ENCODE measurements around the gene PRDM16.

The PRDM16 gene

DNA sequence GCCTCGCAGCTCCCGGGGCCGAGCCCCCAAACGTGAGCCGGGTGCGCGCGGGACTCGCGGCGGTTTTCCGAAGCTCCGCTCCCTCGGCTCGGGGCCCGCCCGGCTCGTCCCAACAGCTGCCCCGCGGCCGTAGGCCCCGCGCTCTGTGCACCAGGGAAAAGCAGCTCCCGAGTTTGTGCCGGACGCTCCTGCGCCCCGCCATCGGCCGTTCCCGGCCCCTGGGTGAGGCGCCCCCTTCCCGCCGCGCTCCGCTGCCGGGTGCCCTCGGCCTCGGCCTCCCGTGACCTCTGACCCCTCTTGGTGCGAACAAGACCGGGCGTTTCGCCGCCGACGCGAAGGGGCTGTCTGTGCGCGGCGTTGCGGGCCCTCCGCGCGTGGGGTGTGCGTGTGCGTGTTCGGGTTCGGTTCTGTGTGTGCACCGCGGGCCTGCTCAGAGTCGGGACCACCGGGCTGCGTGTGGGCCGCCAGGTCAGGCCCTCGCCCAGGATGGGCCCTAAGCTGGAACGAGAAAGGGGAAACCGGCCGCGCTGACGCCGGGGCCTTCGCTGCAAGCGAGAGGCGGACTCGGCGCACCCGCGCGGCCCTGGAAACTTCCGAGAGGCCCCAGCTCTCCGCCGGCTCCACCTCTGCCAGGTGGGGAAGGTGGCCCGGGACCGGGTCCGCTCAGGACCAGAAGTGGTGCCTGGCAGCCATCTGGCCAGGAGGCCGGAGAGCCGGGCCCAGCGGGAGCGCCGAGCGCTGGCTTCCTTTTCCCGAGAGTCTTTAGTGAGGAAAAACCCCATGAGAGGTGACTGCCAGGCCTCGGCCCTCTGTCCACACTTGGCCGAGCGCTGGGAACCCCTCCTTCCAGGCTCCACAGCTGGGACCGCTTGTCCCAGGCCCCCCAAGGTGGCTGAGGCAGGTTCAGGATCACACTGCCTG, 1.9 kb downstream of the PRDM16 start:
- no peak for DNase-seq

DNA sequence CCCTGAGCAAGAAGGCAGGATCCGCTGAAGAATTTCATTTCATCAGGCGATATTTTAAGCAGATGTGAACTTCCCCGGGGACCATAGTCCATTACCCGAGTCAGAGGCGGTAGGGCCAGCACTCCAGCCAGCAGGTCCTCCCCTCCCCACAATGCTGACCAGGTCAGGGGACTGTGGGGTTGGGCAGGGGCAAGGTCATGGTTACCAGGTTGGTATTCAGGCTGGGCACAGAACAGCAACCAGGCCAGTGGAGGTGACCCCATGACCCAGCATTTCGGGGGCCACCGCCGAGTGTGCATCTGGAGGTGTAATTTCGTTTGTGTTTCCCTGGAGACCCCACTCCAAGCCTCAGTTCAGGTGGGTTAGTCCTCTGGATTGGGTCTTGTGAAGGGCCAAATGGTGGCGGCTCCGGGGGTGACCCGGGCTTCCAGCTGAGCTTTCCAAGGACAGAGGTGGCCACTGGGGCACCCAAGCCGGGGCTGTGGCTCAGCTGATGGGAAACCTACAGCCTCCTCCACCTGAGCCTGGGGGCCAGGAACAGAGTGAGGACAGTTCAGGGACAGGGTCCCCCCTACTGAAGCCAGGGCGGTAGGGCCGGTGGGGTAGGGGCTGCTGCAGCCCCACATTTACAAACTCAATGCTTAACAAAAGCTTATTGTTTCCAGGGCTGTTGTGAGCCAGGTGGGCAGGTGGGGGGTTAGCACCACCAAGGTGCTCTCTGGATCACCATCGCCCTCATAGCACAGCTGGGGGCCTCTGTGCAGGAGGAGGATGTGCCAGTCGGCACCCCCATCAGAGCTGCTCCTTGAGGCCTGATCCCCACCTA, 2.8 kb downstream of the PRDM16 start:
- DNase-seq = no peak

DNA sequence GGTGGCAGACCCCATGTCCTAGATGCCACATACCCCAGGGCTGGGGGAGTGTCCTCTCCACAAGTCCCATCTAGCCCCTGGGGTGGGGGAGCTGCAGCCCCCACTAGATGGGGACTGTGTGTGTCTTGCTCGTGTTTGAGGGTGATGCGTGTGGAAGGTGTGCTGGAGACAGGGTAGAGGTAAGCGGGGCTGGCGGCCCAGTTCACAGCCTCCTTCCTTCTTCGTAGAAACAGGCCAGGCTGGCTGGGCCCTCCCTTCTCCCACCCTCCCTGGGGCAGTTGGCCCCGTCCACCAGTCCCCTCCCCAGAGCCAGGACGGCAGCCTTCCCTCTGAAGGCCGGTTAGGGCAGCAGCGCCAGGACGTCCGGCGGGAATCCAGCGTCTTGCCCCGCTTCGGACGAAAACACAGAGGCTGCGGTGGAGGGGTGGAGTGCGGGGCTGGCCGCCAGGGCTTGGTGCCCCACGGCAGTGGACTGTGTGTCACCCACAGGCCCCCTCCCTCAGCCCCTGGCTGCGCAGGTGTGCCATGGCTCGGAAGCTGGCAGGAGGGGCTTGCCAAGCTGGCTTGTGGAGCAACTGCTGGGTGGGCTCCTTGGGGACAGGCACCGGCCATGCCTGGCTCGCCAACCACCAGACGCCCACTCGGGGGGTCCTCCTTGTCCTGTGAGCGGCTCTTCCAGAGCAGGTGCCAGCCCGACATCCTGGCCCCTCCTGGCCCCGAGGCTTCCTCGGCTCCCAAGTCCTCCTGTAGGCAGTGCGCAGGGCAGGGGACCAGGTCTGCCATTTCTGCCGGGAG, 3.6 kb downstream of the PRDM16 start:
- no peak for DNase-seq

DNA sequence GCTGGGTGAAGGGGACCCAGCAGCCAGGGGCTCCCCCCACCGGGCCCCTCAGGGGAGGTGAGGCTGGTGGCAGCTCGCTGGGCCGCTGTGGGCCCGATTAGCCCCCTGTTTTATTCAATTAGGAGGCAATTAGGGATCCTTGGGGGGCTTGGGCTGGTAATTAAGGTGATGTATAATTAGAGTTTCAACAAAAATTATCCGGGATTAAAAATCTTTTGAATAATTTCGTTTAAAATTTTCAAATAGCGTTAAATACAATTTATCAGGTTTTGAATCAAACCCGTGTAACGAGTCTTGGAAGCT, 4.1 kb downstream of the PRDM16 start:
- DNase-seq = no peak

DNA sequence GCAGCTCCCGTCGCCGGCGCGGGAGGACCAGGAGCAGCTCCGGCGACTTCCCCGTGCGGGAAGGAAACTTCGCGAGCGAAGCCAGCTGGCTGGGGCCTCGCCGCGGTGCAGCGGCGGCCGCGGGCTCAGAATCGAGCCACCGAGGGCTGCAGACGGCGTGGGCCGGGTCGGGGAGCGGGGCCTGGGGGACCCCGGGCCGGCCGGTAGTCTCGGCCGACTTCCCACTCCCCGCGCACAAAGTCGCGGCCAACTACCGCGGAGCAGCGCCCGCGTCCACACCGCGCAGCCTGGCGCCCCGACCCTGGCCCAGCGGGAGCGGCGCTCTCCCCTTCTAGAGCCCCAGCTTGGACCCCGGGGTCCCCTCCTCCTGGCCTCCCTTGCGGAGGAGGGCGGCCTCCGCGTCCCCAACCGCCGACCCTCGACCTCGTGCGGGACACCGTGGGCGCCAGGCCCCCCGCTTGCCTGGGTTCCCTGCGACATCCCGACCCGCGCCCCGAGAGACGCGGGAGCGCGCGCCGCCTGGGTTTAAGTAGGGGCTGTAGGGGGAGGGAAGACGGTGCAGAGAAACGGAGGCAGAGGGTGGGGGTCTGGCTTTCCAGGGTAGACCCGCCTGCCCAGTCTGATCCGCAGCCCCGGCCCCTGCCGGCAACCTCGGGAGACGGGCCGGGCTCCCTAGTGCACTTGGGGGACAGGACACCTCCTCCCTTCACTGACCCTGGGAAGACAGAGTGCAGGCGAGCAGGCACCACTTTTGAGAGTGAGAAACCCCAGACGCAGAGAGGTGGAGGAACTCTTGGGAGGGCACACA, 4.7 kb downstream of the PRDM16 start:
- no peak for DNase-seq

DNA sequence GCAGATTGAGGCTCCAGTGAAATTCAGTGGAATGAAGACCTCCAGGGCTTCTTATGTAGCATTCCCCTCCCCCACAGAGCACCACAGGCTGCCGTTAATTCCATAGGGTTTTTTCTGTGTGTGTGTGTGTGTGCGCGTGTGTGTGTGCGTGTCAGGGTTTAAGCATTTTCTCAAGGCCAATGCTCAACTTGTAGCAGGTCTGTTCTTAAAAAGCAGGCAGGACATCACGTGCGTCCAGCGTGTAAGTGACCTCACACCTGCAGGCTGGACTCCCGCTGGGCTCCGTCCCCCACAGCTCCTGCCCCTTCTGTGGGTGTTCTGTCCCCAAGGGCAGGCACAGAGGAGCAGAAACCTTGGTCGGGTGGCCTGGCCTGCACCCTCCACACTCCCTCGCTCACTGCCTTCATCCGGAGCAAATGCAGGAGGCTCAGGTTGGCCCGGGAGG, 5.3 kb downstream of the PRDM16 start:
- DNase-seq = no peak

DNA sequence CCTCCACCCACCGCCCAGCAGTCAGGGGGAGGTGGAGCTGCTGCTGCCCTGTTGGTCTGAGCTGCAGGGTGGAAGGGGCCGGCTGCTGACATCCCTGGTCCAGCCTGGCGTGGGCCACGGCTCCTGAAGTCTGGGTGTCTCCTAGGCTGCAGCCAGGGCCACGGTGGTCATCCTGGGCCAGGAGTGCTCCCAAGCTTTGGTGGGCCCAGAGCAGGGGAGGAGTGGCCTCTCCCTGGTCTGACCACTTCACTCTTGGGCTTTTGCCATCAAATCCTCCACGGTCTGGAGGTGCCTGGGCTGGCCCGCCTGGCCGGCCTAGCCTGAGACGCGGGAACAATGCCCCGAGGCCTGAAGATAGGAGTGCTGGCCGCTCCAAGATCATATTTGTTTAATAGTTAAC, 5.8 kb downstream of the PRDM16 start:
- DNase-seq = no peak

DNA sequence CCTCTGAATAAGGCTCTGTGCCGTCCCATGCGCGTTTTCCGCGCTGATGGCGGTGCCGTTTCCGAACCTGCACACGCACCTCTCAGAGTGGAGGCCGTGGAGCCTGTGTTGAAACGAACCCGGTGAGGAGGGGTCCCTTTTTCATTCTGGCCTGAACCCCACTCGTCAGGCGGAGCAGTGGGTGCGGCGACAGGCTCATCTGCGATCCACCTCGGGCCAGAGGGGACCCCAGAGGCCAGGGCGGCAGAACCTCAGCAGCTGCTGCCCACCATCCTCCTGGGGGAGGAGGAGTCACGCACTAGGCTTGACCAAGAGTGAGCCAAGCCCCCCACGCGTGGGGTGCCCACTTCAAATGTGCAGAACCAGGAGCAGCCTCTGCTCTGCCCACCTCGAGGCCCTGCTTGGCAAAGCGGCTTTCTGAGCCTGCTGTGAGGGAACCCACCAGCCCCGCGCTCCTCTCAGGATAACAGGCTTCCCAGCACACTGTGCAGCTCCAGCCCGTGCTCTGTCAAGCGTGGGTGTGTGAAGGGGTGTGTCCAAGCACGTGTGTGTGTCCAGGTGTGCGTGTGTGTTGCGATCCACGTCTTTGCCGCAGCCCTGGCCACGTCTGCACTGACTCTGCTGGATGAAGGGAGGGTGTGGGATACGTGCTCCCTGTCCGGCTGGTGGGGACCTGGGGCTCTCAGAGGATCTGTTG, 6.8 kb downstream of the PRDM16 start:
- no peak for DNase-seq

DNA sequence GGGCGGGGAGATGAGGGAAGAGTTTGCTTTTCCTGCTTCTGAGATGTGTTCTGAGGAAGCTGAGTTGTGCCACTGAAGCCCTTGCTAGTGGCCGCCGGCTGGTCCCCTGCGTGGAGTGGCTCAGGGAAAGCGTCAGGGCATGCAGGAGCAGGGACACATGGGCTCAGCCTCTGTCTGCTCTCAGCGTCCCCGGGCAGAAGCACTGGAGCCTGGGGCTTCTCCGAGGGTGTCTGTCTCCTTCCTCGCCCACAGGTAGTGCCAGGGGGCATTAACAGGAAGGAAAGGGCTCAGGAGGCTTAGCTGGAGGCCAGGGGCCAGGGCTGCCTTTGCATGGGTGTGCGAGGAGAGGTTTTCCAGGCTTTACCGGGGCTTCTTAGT, 7.3 kb downstream of the PRDM16 start:
- no peak for DNase-seq

DNA sequence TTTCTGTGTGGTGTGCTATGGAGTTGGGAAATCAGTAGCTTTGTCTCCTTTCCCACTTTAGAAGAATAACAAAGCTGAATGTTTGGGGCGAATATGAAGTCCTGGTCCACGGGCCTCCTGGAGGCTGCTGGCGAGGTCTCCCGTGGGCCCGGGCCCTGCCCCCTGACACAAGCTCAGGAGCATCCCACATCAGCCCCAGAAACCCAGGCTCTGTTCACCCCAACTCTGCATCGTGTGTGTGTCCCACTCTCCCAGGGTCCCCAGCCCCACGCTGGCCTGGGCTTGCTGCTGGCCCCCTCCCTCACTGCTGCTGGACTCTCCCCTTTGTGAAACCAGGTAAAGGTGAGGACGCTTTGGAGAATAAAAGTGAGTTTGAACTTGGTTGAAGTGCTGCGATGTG, 8.1 kb downstream of the PRDM16 start:
- no peak for DNase-seq

DNA sequence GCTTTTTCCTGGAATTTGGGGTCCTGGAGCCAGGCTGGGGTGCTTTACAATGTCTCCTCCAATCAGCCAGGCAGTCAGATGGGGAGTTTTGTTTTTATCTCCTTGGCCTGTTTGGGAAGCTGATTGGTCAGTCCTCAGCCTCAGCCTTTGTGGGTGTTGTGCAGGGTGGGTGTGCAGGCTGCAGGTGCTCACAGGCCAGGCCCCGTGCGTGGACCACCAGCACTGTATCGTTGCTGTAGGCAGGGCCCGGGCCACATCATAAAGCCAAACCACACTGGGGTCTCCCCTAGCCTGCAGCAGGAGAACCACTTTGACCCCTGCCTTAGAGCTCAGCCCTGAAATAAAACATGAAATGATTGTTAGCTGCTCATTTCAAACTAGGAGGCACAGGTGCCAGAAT, 8.6 kb downstream of the PRDM16 start:
- no peak for DNase-seq

DNA sequence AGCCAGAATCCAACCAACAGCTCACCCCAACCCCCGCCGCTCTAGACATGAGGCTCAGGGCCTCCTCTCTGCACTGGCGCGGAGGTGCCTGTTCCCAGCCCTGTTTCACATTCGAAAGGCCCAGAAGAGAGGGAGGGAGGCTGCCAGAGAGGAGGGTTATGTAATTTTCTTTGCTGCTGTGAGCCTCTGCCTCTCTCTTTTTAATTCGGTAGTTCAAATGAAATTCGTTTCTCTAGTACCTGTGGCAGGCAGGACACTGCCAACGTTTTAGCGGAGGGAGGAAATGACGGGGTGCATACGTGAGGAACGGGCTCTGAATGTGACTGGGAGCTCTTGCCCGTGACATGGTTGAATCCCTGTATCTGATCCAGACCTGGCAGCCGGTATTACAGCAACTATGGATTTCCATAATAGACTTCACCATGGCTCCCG, 9.4 kb downstream of the PRDM16 start:
- no peak for DNase-seq

DNA sequence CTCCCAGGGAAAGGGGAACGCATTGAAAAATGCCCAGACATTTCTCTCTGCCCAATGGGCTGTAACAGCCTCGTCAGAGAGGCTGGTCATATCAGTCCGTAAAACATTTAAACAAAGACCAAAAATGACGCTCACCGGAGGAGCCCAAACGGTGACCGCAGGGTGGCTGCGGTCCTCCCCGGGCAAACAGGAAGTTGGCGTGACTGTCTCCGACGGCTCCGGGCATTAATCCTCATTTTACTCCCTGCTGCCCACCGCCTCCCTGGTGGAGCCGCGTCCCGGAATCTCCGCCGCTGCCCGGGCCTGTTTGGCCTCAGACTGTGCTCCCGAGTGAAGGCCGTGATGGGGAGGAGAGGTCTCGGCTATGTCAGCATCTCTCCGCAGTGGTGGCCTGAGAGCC, 9.9 kb downstream of the PRDM16 start:
- no peak for DNase-seq

DNA sequence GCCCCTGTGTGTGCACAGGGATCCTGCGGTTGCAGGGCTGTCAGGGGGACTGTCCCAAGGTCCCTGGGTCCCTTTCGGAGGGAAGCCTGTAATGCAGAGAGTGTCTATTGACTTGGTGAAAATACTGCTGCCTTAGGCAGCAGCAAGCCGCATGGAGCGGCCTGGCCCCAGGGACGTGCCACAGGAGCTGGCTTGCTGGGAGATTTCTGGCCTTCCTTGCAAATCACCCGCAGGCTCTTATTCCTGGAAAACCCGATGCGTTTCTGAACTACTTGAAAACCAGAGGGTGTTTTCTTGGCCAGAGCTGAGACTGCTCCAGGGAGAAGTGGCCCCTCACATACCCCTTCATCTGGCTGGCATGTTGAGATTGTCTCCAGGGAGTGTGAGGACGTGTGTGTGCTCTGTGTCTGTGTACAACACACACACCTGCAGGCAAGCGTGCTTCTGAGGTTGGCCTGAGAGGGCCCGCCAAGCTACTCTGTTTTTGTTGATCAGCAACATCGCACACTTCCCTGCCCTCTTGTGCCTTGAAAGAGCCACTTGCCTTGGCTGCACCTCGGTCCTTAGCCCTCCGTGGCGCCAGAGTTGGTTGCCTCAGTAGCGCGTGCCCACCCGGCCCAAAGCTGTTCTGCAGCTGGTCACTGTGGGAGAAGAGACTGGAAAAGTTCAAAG, 10.5 kb downstream of the PRDM16 start:
- DNase-seq = no peak

DNA sequence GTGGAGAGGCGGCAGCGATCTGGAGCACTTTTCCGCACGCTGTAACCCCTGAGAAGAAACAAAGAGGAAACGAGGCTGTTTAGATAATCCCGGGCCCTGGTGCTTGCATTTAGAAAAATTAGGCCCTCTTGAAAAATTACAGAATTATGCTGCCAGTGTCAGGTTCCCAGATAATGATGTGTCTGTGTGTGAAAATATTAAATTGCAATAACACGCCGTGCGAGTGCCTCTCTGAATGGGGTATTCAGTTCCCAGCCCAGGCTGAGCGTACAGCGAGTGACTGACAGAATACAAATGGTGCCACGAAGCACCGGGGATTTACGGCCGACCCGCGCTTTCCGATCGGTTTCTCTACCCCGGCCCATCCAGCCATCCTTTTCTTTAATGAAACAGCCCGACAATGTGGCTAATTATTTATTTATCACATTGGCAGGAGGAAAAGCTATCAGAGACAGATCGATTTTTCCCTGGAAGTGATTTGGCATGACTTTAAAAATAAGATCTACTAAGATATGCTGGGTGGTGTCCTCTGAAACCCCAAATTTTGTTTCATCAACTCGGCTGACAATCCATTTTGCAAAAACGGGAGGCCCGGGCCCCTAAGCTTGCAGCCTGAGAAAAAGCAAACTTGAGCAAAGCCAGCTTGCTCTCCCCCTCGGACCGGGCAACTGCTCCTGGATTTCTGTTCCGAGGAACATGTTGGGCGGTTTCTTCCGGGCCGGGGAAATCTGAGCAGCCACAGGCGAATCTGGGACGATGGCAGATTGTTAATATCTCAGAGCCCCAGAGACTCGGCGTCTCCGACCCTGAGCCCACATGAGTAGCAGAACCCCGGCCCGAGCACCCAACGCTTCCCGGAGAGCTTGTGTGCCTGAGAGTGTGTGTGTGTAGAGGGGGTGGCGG, 11.3 kb downstream of the PRDM16 start:
- no peak for DNase-seq

DNA sequence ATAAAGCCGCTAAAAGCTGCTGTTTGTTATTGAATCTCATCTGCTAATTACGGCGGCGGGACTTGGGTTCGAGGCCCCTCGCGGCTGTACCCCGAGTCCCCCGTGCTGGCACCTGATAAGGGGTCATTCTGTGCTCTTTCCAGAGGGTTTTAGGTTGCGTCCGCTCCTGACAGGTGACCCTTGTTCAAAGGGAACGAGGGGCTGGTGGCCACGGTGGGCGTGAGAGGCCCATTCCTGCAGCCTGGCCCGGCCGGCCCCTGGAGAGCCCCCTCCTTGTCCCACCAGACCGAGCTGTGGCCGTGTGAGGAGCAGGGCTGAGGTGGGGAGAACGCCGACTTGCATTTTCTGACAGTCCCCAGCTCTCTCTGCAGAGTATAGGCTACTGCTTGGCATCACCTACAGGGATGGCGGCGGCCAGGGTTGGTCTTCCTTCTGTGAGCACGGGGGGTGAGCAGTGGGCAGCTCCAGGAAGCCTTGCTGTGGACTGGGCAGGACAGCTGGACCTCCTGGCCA, 12.2 kb downstream of the PRDM16 start:
- DNase-seq = no peak

DNA sequence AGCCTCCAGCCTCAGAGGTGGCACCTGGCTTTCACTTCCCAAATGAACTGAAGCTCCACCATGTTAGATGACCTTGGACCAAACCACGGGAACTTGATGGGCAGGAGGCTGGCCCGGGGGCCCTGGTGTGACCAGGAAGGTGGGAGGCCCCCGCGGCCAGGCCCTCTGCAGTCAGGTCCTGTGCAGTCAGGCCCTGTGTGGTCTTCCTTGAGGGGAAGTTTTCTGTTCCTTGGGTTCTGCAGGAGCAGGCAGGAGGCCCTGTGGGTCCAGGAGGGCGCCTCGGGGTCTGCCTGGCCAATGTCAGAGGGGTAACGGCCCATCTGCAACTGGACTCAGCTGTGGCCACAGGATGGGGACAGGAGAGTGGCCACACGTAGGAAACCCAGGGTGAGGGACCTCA, 13.0 kb downstream of the PRDM16 start:
- DNase-seq = no peak

DNA sequence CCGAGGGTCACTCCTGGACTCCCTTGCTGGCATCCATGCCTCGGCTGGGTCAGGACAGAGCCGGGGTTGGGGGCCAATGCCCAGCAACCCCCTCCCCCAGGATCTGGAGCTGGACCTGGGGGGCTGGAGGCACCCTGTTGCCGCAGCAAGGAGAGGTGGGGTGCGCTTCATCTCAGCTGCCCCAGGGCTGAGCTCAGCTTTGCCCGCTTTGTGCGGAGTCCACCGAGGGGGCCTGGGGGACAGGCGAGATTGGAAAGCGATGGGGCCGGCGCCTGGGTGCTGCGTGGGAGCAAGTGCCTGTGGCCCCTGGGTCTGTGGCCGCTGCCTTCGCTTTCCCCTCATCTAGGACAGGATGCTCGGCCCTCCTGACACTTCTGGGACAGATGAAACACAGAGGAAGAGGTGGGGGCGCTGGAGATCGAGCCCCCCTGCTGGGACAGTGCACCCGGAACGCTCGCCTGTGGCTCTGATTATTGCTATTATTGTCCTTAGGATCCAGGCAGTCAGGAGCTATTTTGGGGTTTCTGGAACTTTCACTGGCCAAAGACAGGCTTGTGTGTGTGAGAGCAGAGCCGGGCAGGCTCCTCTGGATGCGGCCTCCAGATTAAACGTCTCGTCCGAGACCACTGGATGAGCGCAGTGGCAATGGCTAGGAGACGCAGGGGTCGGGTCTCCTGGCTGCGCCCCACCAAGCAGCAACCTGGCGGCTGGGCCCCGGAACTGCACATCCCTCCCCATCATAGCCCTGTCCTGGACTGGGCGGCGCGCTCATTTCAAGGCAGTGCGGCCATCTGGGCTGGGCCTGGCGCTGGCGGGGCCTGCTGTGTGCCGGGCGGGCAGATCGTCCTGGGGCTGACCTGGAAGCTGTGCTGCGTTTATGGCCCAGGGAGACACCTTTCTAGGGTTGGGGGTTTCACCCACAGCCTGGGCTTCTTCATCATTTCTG, 13.8 kb downstream of the PRDM16 start:
- no peak for DNase-seq

DNA sequence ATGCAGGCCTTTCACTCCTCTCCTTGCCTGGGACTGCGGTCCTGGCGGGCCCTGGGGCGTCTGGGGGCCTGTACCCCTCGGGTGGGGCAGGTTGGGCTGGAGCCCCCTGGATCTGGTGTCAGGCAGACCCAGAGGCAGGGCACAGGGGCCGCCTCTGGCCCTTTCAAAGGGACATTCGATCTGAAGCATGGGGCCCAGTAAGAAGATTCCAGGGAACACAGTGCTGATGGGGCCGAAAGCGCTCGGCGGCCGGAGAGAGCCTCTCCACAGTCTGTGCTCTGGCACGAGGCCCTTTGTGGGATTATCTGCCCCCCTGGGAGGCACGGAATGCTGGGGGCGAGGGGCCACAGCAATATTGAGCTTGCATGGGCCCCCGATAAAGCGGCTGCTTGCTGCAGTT, 15.2 kb downstream of the PRDM16 start:
- no peak for DNase-seq
